ENCODE results near the gene CETN3. TPM values are rescaled to one million over a fixed set of nuclear protein-coding genes. Genes with fewer than 3 reads are reported as not detected.

The CETN3 gene
- total and polyA plus RNA-seq, 2 of the 8 experiments (the other 6 are each of a cell fraction or from before 2014, with no cell fraction given), result 4.8 to 43.8 TPM

- no peak overlapping the region for H3K4me2 ChIP-seq (ENCODE audit: insufficient read depth in 1 of 2, low read depth in 2 of 2, low read length in 2 of 2)
- H3K36me3 ChIP-seq (ENCODE audit: control insufficient read depth in 2 of 4, insufficient read depth in 4 of 4, low read length in 3 of 4), result no peaks in the 10 kb centered on the region
- no peak overlapping the region for H3K4ac ChIP-seq (replicated peaks; ENCODE audit: insufficient read length, low read depth, low read length)
- H2BK12ac ChIP-seq (ENCODE audit: low read depth, low read length), result no peak overlapping the region
- H2BK20ac ChIP-seq (ENCODE audit: low read length), result no peak overlapping the region
- H3K14ac ChIP-seq (ENCODE audit: insufficient read length), result no peak overlapping the region
- no peak overlapping the region for H2BK120ac ChIP-seq (replicated peaks; ENCODE audit: low read depth, low read length)
- H3K9me3 ChIP-seq (ENCODE audit: insufficient read depth in 2 of 2, low read depth in 1 of 2, low read length in 1 of 2), result no peaks in the 10 kb centered on the region
- H3K23ac ChIP-seq (ENCODE audit: insufficient read length), result no peak overlapping the region
- H3K18ac ChIP-seq (ENCODE audit: extremely low read depth, low read length), result no peak overlapping the region
- no peaks in the 10 kb centered on the region for H3K79me2 ChIP-seq (ENCODE audit: control insufficient read depth in 1 of 2, insufficient read depth in 2 of 2, low read length in 2 of 2)
- ChIA-PET CTCF (ENCODE audit: partially characterized antibody) (interaction anchor here (1.0 to 1.8 kb wide), 4 partner anchors 11 to 118 kb away, joined by 3 to 6 read pairs (median 4); no protein-coding TSS in a partner anchor), POLR2A (ENCODE audit: partially characterized antibody) (no interaction called here)
- H3K23me2 ChIP-seq (ENCODE audit: low read depth, low read length), result no peaks in the 10 kb centered on the region
- no peak overlapping the region for H2BK15ac ChIP-seq (ENCODE audit: low read length)
- H2BK5ac ChIP-seq (ENCODE audit: low read depth, low read length), result no peak overlapping the region
- H3K4me1 ChIP-seq (replicated peaks in 1 of 4; ENCODE audit: control insufficient read depth in 3 of 4, insufficient read depth in 4 of 4, low read length in 3 of 4), result no peaks in the 10 kb centered on the region
- no peak overlapping the region for H3K56ac ChIP-seq (replicated peaks; ENCODE audit: insufficient read length, low read depth, low read length)
- no peaks in the 10 kb centered on the region for H3K27me3 ChIP-seq (replicated peaks in 1 of 4; ENCODE audit: control insufficient read depth in 3 of 4, extremely low read depth in 1 of 4, insufficient read depth in 3 of 4, low read length in 3 of 4)
- H2AFZ ChIP-seq (ENCODE audit: low read length), result no peak overlapping the region
- WGBS, 2 experiments (ENCODE audit: extremely low coverage in 1 of 2, insufficient coverage in 1 of 2, insufficient read length in 1 of 2, insufficient replicate concordance in 2 of 2, low coverage in 1 of 2, low lambda C conversion rate in 2 of 2, missing lambda C conversion rate in 1 of 2), result 93 to 100% methylated on average over 1 to 2 of the region's 2 CpGs
- H4K5ac ChIP-seq (ENCODE audit: insufficient read length, low read depth, low read length), result no peak overlapping the region
- DNase-seq (ENCODE audit: low read depth in 1 of 2, low spot score in 2 of 2) (no peak), FAIRE-seq (no peak)
- no peak for TF ChIP-seq YY1 (IDR thresholded peaks at IDR 0.05; ENCODE audit: low read depth, low read length)
- TF ChIP-seq ATF3 (IDR thresholded peaks at IDR 0.05; ENCODE audit: insufficient read depth, low read depth, low read length), result no peak
- TF ChIP-seq HDAC2 (IDR thresholded peaks at IDR 0.05; ENCODE audit: borderline replicate concordance in 1 of 2, low read depth in 2 of 2, low read length in 2 of 2), result no peak
- TF ChIP-seq CREB1 (IDR thresholded peaks at IDR 0.05), result no peak
- no peak for TF ChIP-seq SIX5 (IDR thresholded peaks at IDR 0.05; ENCODE audit: low read depth, low read length)
- TF ChIP-seq KDM1A (IDR thresholded peaks at IDR 0.05; ENCODE audit: borderline replicate concordance, low read length), result no peak
- H4K20me1 ChIP-seq (replicated peaks in 1 of 2; ENCODE audit: control insufficient read depth in 1 of 2, insufficient read depth in 2 of 2, low read length in 2 of 2), result no peaks in the 10 kb centered on the region
- H2AK5ac ChIP-seq (ENCODE audit: low read depth, low read length), result no peak overlapping the region
- no peak overlapping the region for H4K8ac ChIP-seq (ENCODE audit: extremely low read depth, insufficient read depth, low read length)
- no peak overlapping the region for H4K91ac ChIP-seq (replicated peaks; ENCODE audit: insufficient read length, low read length)
- no peak overlapping the region for H3K9ac ChIP-seq (replicated peaks in 1 of 4; ENCODE audit: extremely low read depth in 1 of 4, low read depth in 3 of 4, low read length in 3 of 4)
- H3K27ac ChIP-seq (ENCODE audit: low read depth, low read length), result no peak overlapping the region
- no peak overlapping the region for H3K4me3 ChIP-seq (ENCODE audit: extremely low read depth in 1 of 4, insufficient read depth in 2 of 4, low read depth in 3 of 4, low read length in 4 of 4)
- no peaks in the 10 kb centered on the region for H3K79me1 ChIP-seq (ENCODE audit: low read depth, low read length)
These were observed 25.7 kb downstream of the CETN3 start for GRCh38 chr5:90383903-90384302.

All from H1 (cell line).